Endothelial cell (in vitro differentiated cells): Measurements from ENCODE around the gene ZBTB48. TPM values are rescaled to one million over a fixed set of nuclear protein-coding genes. Genes with fewer than 3 reads are reported as not detected.

ENCODE experiments used
- DNase-seq: peaks from one replicate; pipeline ENCODE4 v3.0.0; 2021; ENCODE audit warnings: low spot score
- H3K27ac Mint-ChIP-seq: one replicate; pipeline ENCODE4 v1.8.0; 2021; ENCODE audit warnings: mixed read lengths, inconsistent platforms; ENCODE audit not compliant: unreplicated experiment
- H3K27me3 Mint-ChIP-seq: one replicate; pipeline ENCODE4 v1.8.0; 2021; ENCODE audit warnings: mild to moderate bottlenecking, moderate library complexity, mixed read lengths, inconsistent platforms; ENCODE audit not compliant: unreplicated experiment
- H3K36me3 Mint-ChIP-seq: one replicate; pipeline ENCODE4 v1.8.0; 2021; ENCODE audit warnings: mild to moderate bottlenecking, low read depth, mixed read lengths, inconsistent platforms; ENCODE audit not compliant: unreplicated experiment
- H3K4me1 Mint-ChIP-seq: one replicate; pipeline ENCODE4 v1.8.0; 2021; ENCODE audit warnings: mild to moderate bottlenecking, mixed read lengths, inconsistent platforms; ENCODE audit not compliant: unreplicated experiment
- H3K4me3 Mint-ChIP-seq: one replicate; pipeline ENCODE4 v1.8.0; 2021; ENCODE audit warnings: mild to moderate bottlenecking, mixed read lengths, inconsistent platforms; ENCODE audit not compliant: unreplicated experiment
- H3K9me3 Mint-ChIP-seq: one replicate; pipeline ENCODE4 v1.8.0; 2021; ENCODE audit warnings: mixed read lengths, inconsistent platforms; ENCODE audit not compliant: unreplicated experiment
- CTCF ChIP-seq: fragments of 200-600 bp; sonication (generic); IDR thresholded peaks from one replicate; pipeline ENCODE4 v1.5.0; 2021; ENCODE audit warnings: antibody characterized with exemption; ENCODE audit not compliant: unreplicated experiment
- total RNA-seq: library from RNA; stranded (reverse); fragmentation: NEBNext Ultra II Directional; extraction: Animal tissue kit (Norgen Biotek cat#: 25700); gene quantifications from one replicate; pipeline ENCODE4 v1.2.1, GENCODE V29; 2021; ENCODE audit not compliant: unreplicated experiment

ZBTB48 gene
- total RNA-seq, 1 donor from 2014 or later = 32.2 TPM

GRCh38 chr1:6574025-6574620 is 5.7 kb upstream of the ZBTB48 start:
- Mint-ChIP-seq H3K27ac (no peak overlapping the region), H3K9me3 (no peaks in the 10 kb centered on the region), H3K27me3 (peaks cover 11% of the 10 kb centered on the region), H3K36me3 (no peaks in the 10 kb centered on the region), H3K4me1 (peaks cover 1% of the 10 kb centered on the region), H3K4me3 (no peak overlapping the region)
- TF ChIP-seq CTCF = no peak
- no peak for DNase-seq

DNA sequence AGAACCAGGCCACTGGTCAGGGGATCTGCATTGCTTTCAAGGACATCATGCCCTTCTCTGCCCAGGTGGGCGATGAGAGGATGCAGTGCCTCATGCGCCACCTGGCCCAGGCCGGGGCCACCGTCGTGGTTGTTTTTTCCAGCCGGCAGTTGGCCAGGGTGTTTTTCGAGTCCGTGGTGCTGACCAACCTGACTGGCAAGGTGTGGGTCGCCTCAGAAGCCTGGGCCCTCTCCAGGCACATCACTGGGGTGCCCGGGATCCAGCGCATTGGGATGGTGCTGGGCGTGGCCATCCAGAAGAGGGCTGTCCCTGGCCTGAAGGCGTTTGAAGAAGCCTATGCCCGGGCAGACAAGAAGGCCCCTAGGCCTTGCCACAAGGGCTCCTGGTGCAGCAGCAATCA is 5.0 kb upstream of the ZBTB48 start:
- no peaks in the 10 kb centered on the region for H3K9me3 Mint-ChIP-seq
- no peak overlapping the region for H3K4me3 Mint-ChIP-seq
- no peak for TF ChIP-seq CTCF
- DNase-seq = no peak
- peaks cover 3% of the 10 kb centered on the region for H3K4me1 Mint-ChIP-seq
- no peak overlapping the region for H3K27ac Mint-ChIP-seq
- no peaks in the 10 kb centered on the region for H3K36me3 Mint-ChIP-seq
- H3K27me3 Mint-ChIP-seq = peaks cover 10% of the 10 kb centered on the region

DNA sequence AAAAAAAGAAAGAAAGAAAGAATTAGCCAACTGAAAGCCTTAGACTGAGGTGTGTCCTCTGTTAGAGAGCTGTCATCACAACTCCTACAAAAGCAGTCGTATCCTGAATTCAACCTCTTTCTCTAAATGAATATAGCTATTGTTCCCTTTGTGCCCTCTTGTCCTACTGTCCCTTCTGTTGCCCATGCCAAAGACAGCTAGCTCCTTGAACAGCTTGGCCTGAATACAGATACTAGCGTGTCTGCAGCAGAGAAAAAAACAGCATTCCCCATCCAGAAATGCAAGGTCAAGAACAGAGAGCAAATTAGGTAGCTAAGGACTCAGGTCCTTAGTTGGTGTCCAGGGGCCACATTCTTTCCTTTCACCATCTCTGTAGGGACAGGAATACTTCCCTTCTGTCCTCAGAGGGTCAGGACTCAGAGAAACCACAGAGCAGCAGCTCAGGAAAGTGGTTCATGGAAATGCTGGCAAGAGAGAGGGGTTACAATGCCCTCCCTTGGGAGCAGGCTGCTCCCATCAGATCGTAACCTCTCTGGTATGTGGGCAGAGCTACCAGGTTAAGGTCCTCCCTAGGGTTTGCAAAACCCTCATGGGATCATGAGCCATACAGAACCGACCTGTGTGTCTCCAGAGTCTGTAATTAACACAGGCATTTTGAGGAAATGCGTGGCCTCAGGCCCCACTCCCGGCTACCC is 1.8 kb upstream of the ZBTB48 start:
- Mint-ChIP-seq H3K27me3 (peaks cover 9% of the 10 kb centered on the region), H3K9me3 (no peaks in the 10 kb centered on the region), H3K4me3 (no peak overlapping the region), H3K27ac (peak overlapping the region; percentile 64), H3K4me1 (peaks cover 10% of the 10 kb centered on the region), H3K36me3 (no peaks in the 10 kb centered on the region)
- no peak for DNase-seq
- TF ChIP-seq CTCF = no peak

DNA sequence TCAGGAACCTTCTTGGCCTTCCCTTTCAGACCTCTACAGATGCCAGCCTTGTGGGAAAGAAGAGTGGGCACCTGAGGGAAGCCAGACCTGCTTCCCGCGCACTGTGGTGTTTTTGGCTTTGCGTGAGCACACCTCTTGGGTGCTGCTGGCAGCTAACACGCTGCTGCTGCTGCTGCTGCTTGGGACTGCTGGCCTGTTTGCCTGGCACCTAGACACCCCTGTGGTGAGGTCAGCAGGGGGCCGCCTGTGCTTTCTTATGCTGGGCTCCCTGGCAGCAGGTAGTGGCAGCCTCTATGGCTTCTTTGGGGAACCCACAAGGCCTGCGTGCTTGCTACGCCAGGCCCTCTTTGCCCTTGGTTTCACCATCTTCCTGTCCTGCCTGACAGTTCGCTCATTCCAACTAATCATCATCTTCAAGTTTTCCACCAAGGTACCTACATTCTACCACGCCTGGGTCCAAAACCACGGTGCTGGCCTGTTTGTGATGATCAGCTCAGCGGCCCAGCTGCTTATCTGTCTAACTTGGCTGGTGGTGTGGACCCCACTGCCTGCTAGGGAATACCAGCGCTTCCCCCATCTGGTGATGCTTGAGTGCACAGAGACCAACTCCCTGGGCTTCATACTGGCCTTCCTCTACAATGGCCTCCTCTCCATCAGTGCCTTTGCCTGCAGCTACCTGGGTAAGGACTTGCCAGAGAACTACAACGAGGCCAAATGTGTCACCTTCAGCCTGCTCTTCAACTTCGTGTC is 995 bp upstream of the ZBTB48 start:
- Mint-ChIP-seq H3K27ac (peak overlapping the region; percentile 94), H3K4me3 (peak overlapping the region; percentile 97), H3K9me3 (no peaks in the 10 kb centered on the region), H3K27me3 (peaks cover 9% of the 10 kb centered on the region), H3K4me1 (peaks cover 10% of the 10 kb centered on the region), H3K36me3 (no peaks in the 10 kb centered on the region)
- TF ChIP-seq CTCF = no peak
- DNase-seq = no peak
